Measurements from ENCODE around the gene SLC5A1.

GRCh38 chr22:32044913-32045312 lies 1.9 kb downstream of the SLC5A1 start:
- TF ChIP-seq, protein P1, sequence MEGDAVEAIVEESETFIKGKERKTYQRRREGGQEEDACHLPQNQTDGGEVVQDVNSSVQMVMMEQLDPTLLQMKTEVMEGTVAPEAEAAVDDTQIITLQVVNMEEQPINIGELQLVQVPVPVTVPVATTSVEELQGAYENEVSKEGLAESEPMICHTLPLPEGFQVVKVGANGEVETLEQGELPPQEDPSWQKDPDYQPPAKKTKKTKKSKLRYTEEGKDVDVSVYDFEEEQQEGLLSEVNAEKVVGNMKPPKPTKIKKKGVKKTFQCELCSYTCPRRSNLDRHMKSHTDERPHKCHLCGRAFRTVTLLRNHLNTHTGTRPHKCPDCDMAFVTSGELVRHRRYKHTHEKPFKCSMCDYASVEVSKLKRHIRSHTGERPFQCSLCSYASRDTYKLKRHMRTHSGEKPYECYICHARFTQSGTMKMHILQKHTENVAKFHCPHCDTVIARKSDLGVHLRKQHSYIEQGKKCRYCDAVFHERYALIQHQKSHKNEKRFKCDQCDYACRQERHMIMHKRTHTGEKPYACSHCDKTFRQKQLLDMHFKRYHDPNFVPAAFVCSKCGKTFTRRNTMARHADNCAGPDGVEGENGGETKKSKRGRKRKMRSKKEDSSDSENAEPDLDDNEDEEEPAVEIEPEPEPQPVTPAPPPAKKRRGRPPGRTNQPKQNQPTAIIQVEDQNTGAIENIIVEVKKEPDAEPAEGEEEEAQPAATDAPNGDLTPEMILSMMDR (IDR thresholded peaks at IDR 0.05) = no peak
- no peak for TF ChIP-seq EZH2 (IDR thresholded peaks at IDR 0.05; ENCODE audit: borderline replicate concordance, insufficient read depth, low read depth, low read length, poor library complexity, severe bottlenecking)
